Measurements from ENCODE around the gene KCNK4.

KCNK4 gene

GRCh38 chr11:64253481-64253880 lies 37.6 kb upstream of the KCNK4 start:
- DNase-seq (ENCODE audit: low read depth): no peak

GRCh38 chr11:64254326-64254725 lies 36.8 kb upstream of the KCNK4 start:
- no peak for DNase-seq (ENCODE audit: low read depth)

- DNase-seq (ENCODE audit: low read depth): no peak
These were observed 35.7 kb upstream of the KCNK4 start for GRCh38 chr11:64255135-64256128.

- no peak for DNase-seq (ENCODE audit: low read depth)
These were observed 34.8 kb upstream of the KCNK4 start for GRCh38 chr11:64256300-64256699.

GRCh38 chr11:64258356-64258755 lies 32.7 kb upstream of the KCNK4 start:
- no peak for DNase-seq (ENCODE audit: low read depth)

GRCh38 chr11:64258946-64259532 lies 32.1 kb upstream of the KCNK4 start:
- DNase-seq (ENCODE audit: low read depth): no peak

- no peak for DNase-seq (ENCODE audit: low read depth)
These were observed 31.5 kb upstream of the KCNK4 start for GRCh38 chr11:64259533-64260067.

GRCh38 chr11:64260147-64260708 lies 30.9 kb upstream of the KCNK4 start:
- DNase-seq (ENCODE audit: low read depth): no peak

GRCh38 chr11:64261556-64262080 lies 29.5 kb upstream of the KCNK4 start:
- no peak for DNase-seq (ENCODE audit: low read depth)

GRCh38 chr11:64262271-64263002 lies 28.7 kb upstream of the KCNK4 start:
- no peak for DNase-seq (ENCODE audit: low read depth)

- DNase-seq (ENCODE audit: low read depth): no peak
These were observed 27.8 kb upstream of the KCNK4 start for GRCh38 chr11:64263021-64263946.

- DNase-seq (ENCODE audit: low read depth): no peak
These were observed 27.2 kb upstream of the KCNK4 start for GRCh38 chr11:64263947-64264317.

GRCh38 chr11:64264371-64264852 lies 26.7 kb upstream of the KCNK4 start:
- DNase-seq (ENCODE audit: low read depth): no peak

GRCh38 chr11:64265176-64266160 lies 25.6 kb upstream of the KCNK4 start:
- DNase-seq (ENCODE audit: low read depth): no peak

- no peak for DNase-seq (ENCODE audit: low read depth)
These were observed 24.8 kb upstream of the KCNK4 start for GRCh38 chr11:64266339-64266738.

- no peak for DNase-seq (ENCODE audit: low read depth)
These were observed 23.7 kb upstream of the KCNK4 start for GRCh38 chr11:64267207-64267945.

- DNase-seq (ENCODE audit: low read depth): no peak
These were observed 22.8 kb upstream of the KCNK4 start for GRCh38 chr11:64268025-64268892.

Measured in activated T-helper 9 cell treated with anti-CD3 and anti-CD28 coated beads, Interleukin-2, amount 50 U/mL, for 16 hours (primary cell).